Astrocyte of the spinal cord (primary cell): ENCODE measurements around the gene TMEM178B.
"Not testable (repeated sequence)": the region's sequence is repeated elsewhere in the genome, so short reads cannot be mapped to it uniquely, and the experiment has no call there.

ENCODE experiments used
- DNase-seq: peaks from one replicate; pipeline ENCODE4 v3.0.0; 2011; ENCODE audit warnings: low read depth, low spot score
- H3K4me3 ChIP-seq: 2 replicates; pipeline ENCODE4 v1.5.1; 2011; ENCODE audit warnings: low read depth, mild to moderate bottlenecking, low read length, moderate library complexity
- CTCF ChIP-seq: IDR thresholded peaks from 2 replicates; pipeline ENCODE4 v1.5.1; 2012; ENCODE audit warnings: low read depth, mild to moderate bottlenecking, low read length, inconsistent platforms
- in situ Hi-C: cut with HindIII; loops from 2 replicates; pipeline ENCODE4 v1.10.0; 2017; ENCODE audit warnings: low sequenced_read_pairs

TMEM178B gene

GRCh38 chr7:141381794-141382427, 308.0 kb downstream of the TMEM178B start:
- H3K4me3 ChIP-seq: no peak overlapping the region
- DNase-seq: no peak
- no peak for TF ChIP-seq CTCF
- in situ Hi-C loops: no loop called here

GRCh38 chr7:141383356-141383755, 309.5 kb downstream of the TMEM178B start:
- in situ Hi-C loops, H3K4me3 ChIP-seq, DNase-seq: not testable (repeated sequence)

- TF ChIP-seq CTCF: no peak
- no peak for DNase-seq
- no peak overlapping the region for H3K4me3 ChIP-seq
- in situ Hi-C loops: no loop called here
Observed at GRCh38 chr7:141386881-141387280, 313.0 kb downstream of the TMEM178B start.

- in situ Hi-C loops: no loop called here
- no peak for DNase-seq
- no peak for TF ChIP-seq CTCF
Observed at GRCh38 chr7:141387521-141388217, 313.8 kb downstream of the TMEM178B start.

GRCh38 chr7:141389140-141389796, 315.4 kb downstream of the TMEM178B start:
- no peak for DNase-seq
- in situ Hi-C loops: no loop called here
- no peak for TF ChIP-seq CTCF
- no peak overlapping the region for H3K4me3 ChIP-seq

More at GRCh38 chr7:141387521-141388217, 313.8 kb downstream of the TMEM178B start:
- H3K4me3 ChIP-seq: no peak overlapping the region

- in situ Hi-C loops: no loop called here
- TF ChIP-seq CTCF: no peak
- no peak for DNase-seq
- H3K4me3 ChIP-seq: no peak overlapping the region
Observed at GRCh38 chr7:141390339-141390738, 316.5 kb downstream of the TMEM178B start.

GRCh38 chr7:141393056-141393455, 319.2 kb downstream of the TMEM178B start:
- in situ Hi-C loops: no loop called here
- DNase-seq: no peak
- H3K4me3 ChIP-seq: no peak overlapping the region
- TF ChIP-seq CTCF: no peak
